Parathyroid adenoma (tissue), 2 donors: ENCODE results near the gene SPSB1.

Experiments used
- H2AFZ ChIP-seq: fragments of 300-600 bp; sonication (generic); one replicate; pipeline ENCODE4 v1.7.0; 2017; ENCODE audit warnings: antibody characterized with exemption, mild to moderate bottlenecking
- H3K27ac ChIP-seq: fragments of 300-600 bp; sonication (generic); one replicate; pipeline ENCODE4 v1.7.0; 2017
- H3K27me3 ChIP-seq: fragments of 300-600 bp; sonication (generic); one replicate; pipeline ENCODE4 v1.7.0; 2017; ENCODE audit warnings: low read length; ENCODE audit not compliant: control insufficient read depth, insufficient read depth
- H3K36me3 ChIP-seq: fragments of 300-600 bp; sonication (generic); one replicate; pipeline ENCODE4 v1.7.0; 2017; ENCODE audit warnings: low read length; ENCODE audit not compliant: control insufficient read depth, insufficient read depth
- H3K4me1 ChIP-seq: fragments of 300-600 bp; sonication (generic); one replicate; pipeline ENCODE4 v1.7.0; 2017; ENCODE audit warnings: control low read depth
- H3K4me2 ChIP-seq: fragments of 300-600 bp; sonication (generic); one replicate; pipeline ENCODE4 v1.7.0; 2017; ENCODE audit warnings: low read length
- H3K4me3 ChIP-seq: fragments of 300-600 bp; sonication (generic); one replicate; pipeline ENCODE4 v1.7.0; 2017; ENCODE audit warnings: low read depth, low read length
- H3K79me2 ChIP-seq: fragments of 300-600 bp; sonication (generic); one replicate; pipeline ENCODE4 v1.7.0; 2017; ENCODE audit warnings: control low read depth
- H3K9ac ChIP-seq: fragments of 300-600 bp; sonication (generic); one replicate; pipeline ENCODE4 v1.7.0; 2017; ENCODE audit warnings: mild to moderate bottlenecking
- H3K9me3 ChIP-seq: fragments of 300-600 bp; sonication (generic); one replicate; pipeline ENCODE4 v1.7.0; 2017; ENCODE audit warnings: low read length; ENCODE audit not compliant: control insufficient read depth
- CTCF ChIP-seq: fragments of 300-600 bp; sonication (generic); IDR thresholded peaks from one replicate; pipeline ENCODE4 v1.7.0; 2017; ENCODE audit warnings: antibody characterized with exemption, mild to moderate bottlenecking
- donor health status: primary hyperparathyroidism.

SPSB1 gene

GRCh38 chr1:9410737-9411297 lies 118.1 kb downstream of the SPSB1 start:
- Histone ChIP-seq H3K9ac (no peak overlapping the region), H3K36me3 (no peaks in the 10 kb centered on the region), H2AFZ (no peak overlapping the region), H3K27me3 (no peaks in the 10 kb centered on the region), H3K27ac (no peak overlapping the region), H3K4me3 (no peak overlapping the region), H3K4me1 (no peaks in the 10 kb centered on the region), H3K4me2 (no peak overlapping the region), H3K9me3 (no peaks in the 10 kb centered on the region), H3K79me2 (no peaks in the 10 kb centered on the region)
- TF ChIP-seq CTCF: no peak

- Histone ChIP-seq H3K4me1 (no peaks in the 10 kb centered on the region), H3K4me2 (no peak overlapping the region), H3K27ac (peak overlapping the region; percentile 15), H3K9ac (no peak overlapping the region), H2AFZ (peak overlapping the region; percentile 25), H3K79me2 (no peaks in the 10 kb centered on the region), H3K27me3 (no peaks in the 10 kb centered on the region), H3K9me3 (no peaks in the 10 kb centered on the region), H3K36me3 (no peaks in the 10 kb centered on the region), H3K4me3 (no peak overlapping the region)
- TF ChIP-seq CTCF: no peak
These were observed 120.6 kb downstream of the SPSB1 start for GRCh38 chr1:9413071-9413876.

GRCh38 chr1:9413877-9414213 lies 121.2 kb downstream of the SPSB1 start:
- no peaks in the 10 kb centered on the region for H3K36me3 ChIP-seq
- H3K4me2 ChIP-seq: no peak overlapping the region
- TF ChIP-seq CTCF: no peak
- H3K9me3 ChIP-seq: no peaks in the 10 kb centered on the region
- no peak overlapping the region for H2AFZ ChIP-seq
- no peaks in the 10 kb centered on the region for H3K79me2 ChIP-seq
- H3K9ac ChIP-seq: no peak overlapping the region
- H3K27ac ChIP-seq: no peak overlapping the region
- no peaks in the 10 kb centered on the region for H3K4me1 ChIP-seq
- no peaks in the 10 kb centered on the region for H3K27me3 ChIP-seq
- no peak overlapping the region for H3K4me3 ChIP-seq

- Histone ChIP-seq H2AFZ (no peak overlapping the region), H3K4me1 (no peaks in the 10 kb centered on the region), H3K79me2 (no peaks in the 10 kb centered on the region), H3K4me3 (no peak overlapping the region), H3K4me2 (no peak overlapping the region), H3K27ac (no peak overlapping the region), H3K36me3 (no peaks in the 10 kb centered on the region), H3K9ac (no peak overlapping the region), H3K27me3 (no peaks in the 10 kb centered on the region), H3K9me3 (no peaks in the 10 kb centered on the region)
- no peak for TF ChIP-seq CTCF
These were observed 123.8 kb downstream of the SPSB1 start for GRCh38 chr1:9416506-9416905.
